ENCODE data around the gene DAP.

The DAP gene

GRCh38 chr5:10675177-10675700 is 85.8 kb downstream of the DAP start:
- no peak for TF ChIP-seq CTCF (IDR thresholded peaks at IDR 0.05; ENCODE audit: insufficient read depth, low read length, missing control alignments)

GRCh38 chr5:10674582-10674981 is 86.5 kb downstream of the DAP start:
- no peak for DNase-seq (ENCODE audit: low read depth, low spot score)
- ChIA-PET POLR2A (no interaction called here), CTCF (interaction anchor here (1.8 kb wide), 1 partner anchor 15 kb away, joined by 4 read pairs; no protein-coding TSS in a partner anchor)
- no peak for TF ChIP-seq CTCF (IDR thresholded peaks at IDR 0.05; ENCODE audit: insufficient read depth, low read length, missing control alignments)
- no peak overlapping the region for H3K4me3 ChIP-seq (ENCODE audit: low read depth, low read length)

More at GRCh38 chr5:10675177-10675700, 85.8 kb downstream of the DAP start:
- POLR2A ChIA-PET: no interaction called here
- no peak for DNase-seq (ENCODE audit: low read depth, low spot score)
- no peak overlapping the region for H3K4me3 ChIP-seq (ENCODE audit: low read depth, low read length)
- CTCF ChIA-PET: interaction anchor here (1.0 to 1.5 kb wide), 3 partner anchors 9 to 223 kb away, joined by 3 to 4 read pairs (median 4); no protein-coding TSS in a partner anchor

- H3K4me3 ChIP-seq (ENCODE audit: low read depth, low read length): no peak overlapping the region
- TF ChIP-seq CTCF (IDR thresholded peaks at IDR 0.05; ENCODE audit: insufficient read depth, low read length, missing control alignments): no peak
- DNase-seq (ENCODE audit: low read depth, low spot score): no peak
- ChIA-PET CTCF (interaction anchor here (1.2 to 1.8 kb wide), 2 partner anchors 15 to 221 kb away, joined by 3 to 4 read pairs; no protein-coding TSS in a partner anchor), POLR2A (no interaction called here)
Observed at GRCh38 chr5:10674096-10674495, 86.9 kb downstream of the DAP start.

- TF ChIP-seq CTCF (IDR thresholded peaks at IDR 0.05; ENCODE audit: insufficient read depth, low read length, missing control alignments): no peak
- CTCF ChIA-PET: interaction anchor here (1.2 to 1.8 kb wide), 2 partner anchors 16 to 221 kb away, joined by 3 to 4 read pairs; no protein-coding TSS in a partner anchor
- H3K4me3 ChIP-seq (ENCODE audit: low read depth, low read length): no peak overlapping the region
- POLR2A ChIA-PET: no interaction called here
- DNase-seq (ENCODE audit: low read depth, low spot score): no peak
Observed at GRCh38 chr5:10673407-10673806, 87.6 kb downstream of the DAP start.

GRCh38 chr5:10673017-10673389 is 88.0 kb downstream of the DAP start:
- POLR2A ChIA-PET: no interaction called here
- no peak for TF ChIP-seq CTCF (IDR thresholded peaks at IDR 0.05; ENCODE audit: insufficient read depth, low read length, missing control alignments)
- DNase-seq (ENCODE audit: low read depth, low spot score): no peak
- CTCF ChIA-PET: interaction anchor here (1.2 to 1.8 kb wide), 2 partner anchors 16 to 220 kb away, joined by 3 to 4 read pairs; no protein-coding TSS in a partner anchor
- H3K4me3 ChIP-seq (ENCODE audit: low read depth, low read length): no peak overlapping the region

GRCh38 chr5:10672146-10673016 is 88.7 kb downstream of the DAP start:
- TF ChIP-seq CTCF (IDR thresholded peaks at IDR 0.05; ENCODE audit: insufficient read depth, low read length, missing control alignments): no peak
- no peak for DNase-seq (ENCODE audit: low read depth, low spot score)
- CTCF ChIA-PET: interaction anchor here (1.0 kb wide), 1 partner anchor 17 kb away, joined by 3 read pairs; no protein-coding TSS in a partner anchor
- no peak overlapping the region for H3K4me3 ChIP-seq (ENCODE audit: low read depth, low read length)
- POLR2A ChIA-PET: no interaction called here

All from AG04449 (cell line).